ENCODE data around the gene KIF6.
A peak's percentile ranks its signal among the peaks of the same experiment; 100 is the strongest.

The KIF6 gene

GRCh38 chr6:39307462-39307861 lies 417.7 kb downstream of the KIF6 start:
- no peak for DNase-seq (ENCODE audit: extremely low read depth, low read depth)
- TF ChIP-seq CTCF (IDR thresholded peaks at IDR 0.05; ENCODE audit: low read depth, low read length, missing control alignments) = no peak
- H3K4me3 ChIP-seq (replicated peaks; ENCODE audit: low read depth, low read length) = no peak overlapping the region

GRCh38 chr6:39304951-39305350 lies 420.3 kb downstream of the KIF6 start:
- DNase-seq (ENCODE audit: extremely low read depth, low read depth) = no peak
- no peak overlapping the region for H3K4me3 ChIP-seq (replicated peaks; ENCODE audit: low read depth, low read length)
- TF ChIP-seq CTCF (IDR thresholded peaks at IDR 0.05; ENCODE audit: low read depth, low read length, missing control alignments) = no peak

- no peak for DNase-seq (ENCODE audit: extremely low read depth, low read depth)
- TF ChIP-seq CTCF (IDR thresholded peaks at IDR 0.05; ENCODE audit: low read depth, low read length, missing control alignments) = no peak
- no peak overlapping the region for H3K4me3 ChIP-seq (replicated peaks; ENCODE audit: low read depth, low read length)
Measured at GRCh38 chr6:39303425-39304153, 421.6 kb downstream of the KIF6 start.

- peak; percentile 21 for DNase-seq (ENCODE audit: extremely low read depth, low read depth)
- TF ChIP-seq CTCF (IDR thresholded peaks at IDR 0.05; ENCODE audit: low read depth, low read length, missing control alignments) = peak; percentile 89
- no peak overlapping the region for H3K4me3 ChIP-seq (replicated peaks; ENCODE audit: low read depth, low read length)
Measured at GRCh38 chr6:39302669-39303424, 422.4 kb downstream of the KIF6 start.

- no peak for TF ChIP-seq CTCF (IDR thresholded peaks at IDR 0.05; ENCODE audit: low read depth, low read length, missing control alignments)
- no peak overlapping the region for H3K4me3 ChIP-seq (replicated peaks; ENCODE audit: low read depth, low read length)
- DNase-seq (ENCODE audit: extremely low read depth, low read depth) = no peak
Measured at GRCh38 chr6:39302011-39302410, 423.2 kb downstream of the KIF6 start.

- H3K4me3 ChIP-seq (replicated peaks; ENCODE audit: low read depth, low read length) = no peak overlapping the region
- peak; percentile 50 for TF ChIP-seq CTCF (IDR thresholded peaks at IDR 0.05; ENCODE audit: low read depth, low read length, missing control alignments)
- no peak for DNase-seq (ENCODE audit: extremely low read depth, low read depth)
Measured at GRCh38 chr6:39301606-39302005, 423.6 kb downstream of the KIF6 start.
